HFF-Myc (cell line): ENCODE measurements around the gene TMEM200A.

Experiments
- DNase-seq: peaks from one replicate; pipeline ENCODE4 v3.0.0-alpha.2; 2011; ENCODE audit warnings: low read depth; ENCODE audit errors: extremely low read depth
- H3K4me3 ChIP-seq: replicated peaks from 2 replicates; pipeline ENCODE4 v1.5.1; 2011; ENCODE audit warnings: low read depth, mild to moderate bottlenecking, control low read depth, low read length
- CTCF ChIP-seq: IDR thresholded peaks from 2 replicates; pipeline ENCODE4 v1.5.1; 2012; ENCODE audit warnings: mild to moderate bottlenecking, low read depth, low read length, control low read depth; ENCODE audit errors: missing control alignments

The TMEM200A gene

GRCh38 chr6:130447374-130447773 lies 81.6 kb downstream of the TMEM200A start:
- H3K4me3 ChIP-seq: no peak overlapping the region
- DNase-seq: no peak
- TF ChIP-seq CTCF: no peak

GRCh38 chr6:130452336-130452735 lies 86.5 kb downstream of the TMEM200A start:
- no peak overlapping the region for H3K4me3 ChIP-seq
- no peak for TF ChIP-seq CTCF
- no peak for DNase-seq

- no peak for TF ChIP-seq CTCF
- no peak for DNase-seq
- no peak overlapping the region for H3K4me3 ChIP-seq
These were observed 87.4 kb downstream of the TMEM200A start for GRCh38 chr6:130453230-130453629.

- peak; percentile 27 for TF ChIP-seq CTCF
- DNase-seq: no peak
- H3K4me3 ChIP-seq: no peak overlapping the region
These were observed 91.8 kb downstream of the TMEM200A start for GRCh38 chr6:130457605-130458004.

- no peak for DNase-seq
- TF ChIP-seq CTCF: no peak
- no peak overlapping the region for H3K4me3 ChIP-seq
These were observed 93.5 kb downstream of the TMEM200A start for GRCh38 chr6:130459316-130459715.

- no peak overlapping the region for H3K4me3 ChIP-seq
- DNase-seq: no peak
- TF ChIP-seq CTCF: no peak
These were observed 95.1 kb downstream of the TMEM200A start for GRCh38 chr6:130460934-130461333.

GRCh38 chr6:130466052-130466747 lies 100.4 kb downstream of the TMEM200A start:
- no peak for TF ChIP-seq CTCF
- no peak for DNase-seq
- H3K4me3 ChIP-seq: no peak overlapping the region
